Activated T-cell treated with anti-CD3 and anti-CD28 coated beads, Interleukin-2, amount 50 U/mL, for 4 hours (primary cell): Measurements from ENCODE around the gene ARRDC5. TPM values are rescaled to one million over a fixed set of nuclear protein-coding genes. Genes with fewer than 3 reads are reported as not detected.

Experiments
- ATAC-seq, 2 donors: fragments of 200-7000 bp; cut with Tn5 transposase; one replicate each; pipeline ENCODE4 v1.10.0; 2021
- DNase-seq: peaks from one replicate; pipeline ENCODE4 v3.0.0-alpha.2; 2020
- H3K27me3 Mint-ChIP-seq: one replicate; pipeline ENCODE4 v1.8.0; 2021; ENCODE audit warnings: low read depth, mixed read lengths
- H3K36me3 Mint-ChIP-seq: one replicate; pipeline ENCODE4 v1.8.0; 2022; ENCODE audit warnings: mixed read lengths; ENCODE audit not compliant: insufficient read depth
- H3K4me1 Mint-ChIP-seq: one replicate; pipeline ENCODE4 v1.8.0; 2021; ENCODE audit warnings: low read depth, mixed read lengths
- H3K4me3 Mint-ChIP-seq: one replicate; pipeline ENCODE4 v1.8.0; 2021; ENCODE audit warnings: mild to moderate bottlenecking, moderate library complexity, mixed read lengths
- H3K9me3 Mint-ChIP-seq: one replicate; pipeline ENCODE4 v1.8.0; 2021; ENCODE audit warnings: mixed read lengths
- total RNA-seq, 3 donors: library from RNA; stranded (reverse); gene quantifications; one replicate each; pipeline ENCODE4 v1.2.1, GENCODE V29; 2021

The ARRDC5 gene
- total RNA-seq, 3 donors from 2014 or later: 0.32 to 0.41 TPM; not detected in 1

DNA sequence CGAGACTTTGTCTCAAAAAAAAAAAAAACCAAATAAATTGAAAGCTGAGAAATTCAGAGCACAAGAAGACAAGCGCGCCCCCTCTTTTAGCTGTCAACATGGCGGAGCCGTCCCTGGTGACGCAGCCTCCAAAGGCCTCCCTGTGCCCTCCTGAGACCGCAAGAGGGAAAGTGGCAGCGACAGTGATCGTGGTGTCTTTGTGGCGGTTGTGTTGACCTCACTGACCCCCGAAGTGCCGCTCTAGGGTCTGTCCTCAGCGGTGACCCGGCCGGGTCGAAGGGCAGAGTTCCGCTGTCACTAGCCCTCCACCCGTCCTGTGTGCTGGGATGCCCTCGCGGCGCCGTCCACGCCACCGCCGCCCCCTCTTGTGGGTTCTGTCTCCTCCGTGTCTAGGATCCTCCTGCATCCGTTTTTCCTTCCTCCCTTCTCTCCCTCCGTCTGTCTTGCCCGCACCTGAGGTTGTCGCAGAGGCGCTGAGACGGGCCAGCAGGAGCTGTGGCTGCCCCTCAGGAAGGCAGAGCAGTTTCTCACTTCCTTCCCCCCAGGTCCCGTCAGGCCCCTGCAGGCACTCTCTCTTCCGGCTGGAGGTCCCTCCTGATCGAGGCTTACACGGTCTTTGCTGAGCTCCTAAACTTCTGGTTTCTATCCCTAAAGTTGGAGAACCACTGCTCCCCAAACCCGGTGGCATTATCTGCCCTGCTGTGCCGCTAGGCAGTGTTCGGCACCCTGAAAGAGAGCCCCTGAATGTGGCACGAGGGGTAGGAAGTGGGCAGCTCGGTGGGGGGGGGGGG is 13.8 kb upstream of the ARRDC5 start:
- DNase-seq (peak; percentile 33), ATAC-seq (no peak)
- no peaks in the 10 kb centered on the region for H3K27me3 Mint-ChIP-seq
- H3K4me1 Mint-ChIP-seq: peaks cover 53% of the 10 kb centered on the region
- peaks cover 18% of the 10 kb centered on the region for H3K36me3 Mint-ChIP-seq
- no peaks in the 10 kb centered on the region for H3K9me3 Mint-ChIP-seq
- peak overlapping the region; percentile 95 for H3K4me3 Mint-ChIP-seq

DNA sequence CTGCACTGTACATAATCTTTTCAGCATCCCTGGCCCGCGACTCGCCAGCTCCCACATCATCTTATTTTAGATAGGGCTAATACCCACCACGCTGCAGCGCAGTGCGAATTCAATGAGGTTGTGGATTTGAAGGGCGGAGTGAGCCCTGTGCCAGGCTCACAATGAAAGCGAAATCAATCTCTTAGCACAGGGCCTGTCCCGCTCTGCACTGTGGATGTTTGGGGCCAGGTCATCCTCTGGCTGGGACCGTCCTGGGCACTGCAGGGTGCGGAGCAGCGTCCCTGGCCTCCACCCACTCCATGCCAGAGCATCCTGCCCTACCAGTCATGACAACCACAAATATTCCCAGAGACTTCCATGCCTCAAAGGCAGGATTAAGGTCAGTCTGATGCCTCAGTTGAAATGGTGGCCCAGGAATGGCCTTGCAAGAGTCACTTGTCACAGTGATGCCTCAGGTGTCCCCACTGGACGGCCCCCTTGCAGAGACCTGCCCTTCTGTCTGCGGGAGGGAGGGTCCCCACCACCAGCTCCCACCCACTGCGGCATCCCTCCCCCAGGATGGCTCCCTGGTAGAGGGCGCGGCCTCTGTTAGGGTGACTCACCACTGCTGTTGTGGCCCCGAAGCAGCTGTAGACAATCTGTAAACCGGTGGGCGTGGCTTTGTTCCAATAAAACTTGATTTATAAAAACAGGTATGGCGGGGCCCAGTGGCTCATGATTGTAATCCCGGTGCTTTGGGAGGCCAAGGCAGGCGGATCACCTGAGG is 12.2 kb upstream of the ARRDC5 start:
- peak; percentile 67 to 70 for ATAC-seq
- Mint-ChIP-seq H3K4me1 (peaks cover 64% of the 10 kb centered on the region), H3K36me3 (peaks cover 15% of the 10 kb centered on the region)

DNA sequence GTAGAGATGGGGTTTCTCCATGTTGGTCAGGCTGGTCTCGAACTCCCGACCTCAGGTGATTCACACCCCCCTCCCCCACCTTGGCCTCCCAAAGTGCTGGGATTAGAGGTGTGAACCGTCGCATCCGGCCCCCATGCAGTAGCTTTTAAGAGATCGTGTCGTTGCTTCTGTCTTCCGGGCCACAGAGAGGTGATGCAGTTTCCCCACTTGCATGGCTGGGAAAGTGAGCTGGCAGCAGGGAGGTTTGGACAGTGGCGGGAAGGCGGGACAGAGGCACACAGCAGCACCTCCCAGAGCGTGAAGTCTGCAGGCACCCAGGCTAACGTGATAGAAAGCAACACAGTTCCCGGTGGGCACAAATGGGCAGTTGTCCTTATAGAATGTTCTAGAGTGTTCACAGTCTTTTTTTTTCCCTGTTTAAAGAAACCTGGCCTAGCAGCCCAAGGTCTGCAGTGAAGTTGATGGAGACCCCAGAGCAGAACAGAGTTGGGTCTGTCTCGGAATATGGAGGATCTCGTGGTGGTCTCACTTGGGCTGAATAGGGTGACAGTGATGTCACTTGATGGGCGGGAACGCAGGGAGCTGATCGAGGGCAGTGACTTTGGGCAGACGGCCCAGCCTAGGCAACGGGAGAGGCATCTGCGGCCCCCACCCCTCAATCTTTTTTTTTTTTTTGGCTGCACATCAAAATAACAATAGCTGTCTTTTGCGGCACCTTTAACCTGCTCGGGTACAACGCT is 11.5 kb upstream of the ARRDC5 start:
- H3K9me3 Mint-ChIP-seq: no peaks in the 10 kb centered on the region
- H3K27me3 Mint-ChIP-seq: no peaks in the 10 kb centered on the region
- peak overlapping the region; percentile 95 for H3K4me3 Mint-ChIP-seq
- peak; percentile 20 for DNase-seq
- peaks cover 15% of the 10 kb centered on the region for H3K36me3 Mint-ChIP-seq
- ATAC-seq: no peak
- H3K4me1 Mint-ChIP-seq: peaks cover 64% of the 10 kb centered on the region

More for the DNA sequence above, 12.2 kb upstream of the ARRDC5 start:
- peak; percentile 74 for DNase-seq
- H3K4me3 Mint-ChIP-seq: peak overlapping the region; percentile 95
- no peaks in the 10 kb centered on the region for H3K9me3 Mint-ChIP-seq
- no peaks in the 10 kb centered on the region for H3K27me3 Mint-ChIP-seq

DNA sequence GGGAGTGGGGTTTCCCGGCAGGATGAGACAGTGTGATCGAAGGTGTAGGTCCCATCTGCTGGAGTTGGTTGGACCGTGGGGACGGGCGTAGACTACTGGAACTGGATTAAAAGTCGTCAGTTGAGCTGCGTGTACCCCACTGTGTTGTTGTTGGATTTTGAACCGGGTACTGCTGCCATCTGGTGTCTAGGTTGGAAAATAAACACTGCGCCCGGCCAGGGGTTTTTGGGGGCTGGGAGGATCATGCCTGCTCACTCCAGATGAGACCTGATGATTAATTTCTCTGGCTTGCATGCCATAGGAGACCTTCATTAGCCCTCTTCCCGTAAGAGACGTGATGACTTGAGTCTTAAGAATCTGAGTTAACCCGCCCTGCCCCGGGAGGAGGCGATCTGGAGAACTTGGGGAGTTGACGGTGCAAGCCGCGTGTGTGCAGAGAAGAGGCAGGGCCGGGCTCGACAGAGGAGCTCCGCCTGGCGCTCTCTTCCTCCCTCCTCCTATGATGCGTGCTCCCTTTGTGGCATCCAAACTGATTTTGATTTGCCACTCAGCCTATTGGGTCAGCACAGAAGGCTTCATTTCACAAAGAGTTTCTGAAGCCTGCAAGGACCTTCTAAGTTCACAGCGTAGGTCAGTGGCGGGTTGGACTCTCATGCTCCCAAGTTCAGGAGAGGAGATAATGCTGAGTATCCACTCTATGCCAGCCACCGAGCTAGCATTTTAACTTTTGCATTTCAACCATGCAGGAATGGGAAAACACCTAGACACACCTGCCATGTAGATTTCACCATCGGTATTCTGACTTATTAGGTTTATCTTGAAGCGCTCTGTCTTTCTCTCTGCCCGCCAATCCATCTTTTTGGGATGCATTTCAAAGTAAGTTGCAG is 9.3 kb upstream of the ARRDC5 start:
- peaks cover 14% of the 10 kb centered on the region for H3K36me3 Mint-ChIP-seq
- peak overlapping the region; percentile 82 for H3K4me3 Mint-ChIP-seq
- ATAC-seq (peak; percentile 17 to 39), DNase-seq (peak; percentile 64)
- H3K27me3 Mint-ChIP-seq: no peaks in the 10 kb centered on the region
- no peaks in the 10 kb centered on the region for H3K9me3 Mint-ChIP-seq
- peaks cover 72% of the 10 kb centered on the region for H3K4me1 Mint-ChIP-seq

DNA sequence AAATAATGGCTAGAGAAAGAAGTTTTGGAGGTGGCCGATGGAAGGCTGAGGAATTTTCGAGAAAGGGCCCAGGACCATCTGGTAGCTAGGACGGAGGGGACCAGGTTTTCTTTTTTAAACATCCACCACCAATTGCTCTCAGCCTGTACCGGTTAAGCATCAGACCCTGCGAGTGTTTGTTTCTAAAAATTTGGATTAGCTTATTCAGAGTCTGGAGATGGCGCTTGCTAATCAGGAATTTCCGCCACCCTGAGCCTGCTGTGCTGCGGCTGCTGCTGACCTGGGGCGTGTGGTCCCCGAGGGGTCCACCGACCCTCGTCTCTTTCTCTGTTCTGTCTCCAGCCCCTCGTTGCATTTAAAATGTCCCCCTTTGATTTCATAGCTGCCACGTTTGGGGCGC is 8.6 kb upstream of the ARRDC5 start:
- Mint-ChIP-seq H3K4me1 (peaks cover 68% of the 10 kb centered on the region), H3K27me3 (no peaks in the 10 kb centered on the region), H3K36me3 (peaks cover 12% of the 10 kb centered on the region), H3K9me3 (no peaks in the 10 kb centered on the region), H3K4me3 (peak overlapping the region; percentile 82)
- DNase-seq (no peak), ATAC-seq (no peak)

DNA sequence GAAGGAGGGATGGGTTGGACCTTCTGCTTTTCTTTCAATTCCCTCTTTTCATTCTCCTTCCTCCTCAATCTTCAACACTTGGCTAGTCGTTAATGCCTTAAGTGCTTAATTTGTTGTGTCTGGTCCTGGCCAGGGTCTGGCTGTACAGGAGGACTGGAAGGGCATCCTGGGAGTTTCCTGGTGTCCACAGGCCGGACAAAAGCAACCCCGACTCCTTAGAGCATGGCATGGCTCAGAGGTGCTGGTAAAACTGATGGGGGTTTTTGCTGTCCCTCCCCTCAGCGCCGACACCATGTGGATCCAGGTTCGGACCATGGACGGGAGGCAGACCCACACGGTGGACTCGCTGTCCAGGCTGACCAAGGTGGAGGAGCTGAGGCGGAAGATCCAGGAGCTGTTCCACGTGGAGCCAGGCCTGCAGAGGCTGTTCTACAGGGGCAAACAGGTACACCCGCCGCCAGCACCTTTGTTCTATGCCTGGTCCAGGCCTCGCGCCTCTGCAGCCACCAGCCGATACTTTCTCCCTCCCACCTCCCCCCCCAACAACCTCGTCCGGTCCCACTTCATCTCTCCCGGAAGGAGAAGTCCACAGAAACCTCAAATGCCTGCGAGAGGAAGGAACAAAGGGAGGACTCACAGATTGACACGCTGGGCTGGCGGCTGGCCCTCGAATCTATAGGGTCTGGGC is 8.0 kb upstream of the ARRDC5 start:
- H3K9me3 Mint-ChIP-seq: no peaks in the 10 kb centered on the region
- DNase-seq: no peak
- H3K27me3 Mint-ChIP-seq: no peaks in the 10 kb centered on the region
- H3K36me3 Mint-ChIP-seq: peaks cover 12% of the 10 kb centered on the region
- peak overlapping the region; percentile 82 for H3K4me3 Mint-ChIP-seq
- H3K4me1 Mint-ChIP-seq: peaks cover 64% of the 10 kb centered on the region
- no peak for ATAC-seq

DNA sequence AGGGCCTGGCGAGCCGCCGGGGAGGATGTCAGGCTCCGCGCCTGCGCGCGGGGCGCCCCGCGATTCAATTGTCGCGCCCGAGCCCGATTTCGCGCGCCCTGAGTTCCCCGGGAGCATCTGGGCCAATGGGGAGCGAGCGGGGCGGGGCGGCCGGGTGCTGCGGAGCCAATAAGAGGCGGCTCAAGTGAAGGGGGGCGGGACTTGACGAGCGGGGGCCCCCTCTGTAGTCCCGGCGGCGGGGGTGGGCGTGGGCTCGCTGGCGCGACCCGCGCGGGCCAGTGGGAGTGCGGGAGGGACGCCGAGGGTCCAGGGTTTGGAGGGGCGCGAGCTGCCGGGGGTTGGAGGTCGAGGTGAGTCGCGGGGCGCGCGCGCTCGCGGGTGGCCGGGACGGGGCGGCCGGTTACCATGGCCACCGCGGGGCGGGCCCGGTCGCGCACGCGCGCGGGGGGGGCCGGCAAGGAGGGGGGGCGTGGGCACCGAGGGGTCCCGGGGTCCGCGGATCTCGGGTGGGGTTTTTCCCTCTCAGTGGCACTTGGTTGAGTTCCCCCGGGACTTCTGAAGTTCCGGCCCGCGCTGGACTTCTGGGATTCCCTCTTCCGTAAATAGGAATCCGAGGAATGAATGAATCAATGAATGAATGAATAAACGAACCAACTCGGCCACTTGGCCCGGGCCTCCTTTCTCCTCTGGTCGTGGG is 7.3 kb upstream of the ARRDC5 start:
- Mint-ChIP-seq H3K9me3 (no peaks in the 10 kb centered on the region), H3K36me3 (peaks cover 12% of the 10 kb centered on the region), H3K27me3 (no peaks in the 10 kb centered on the region), H3K4me1 (peaks cover 57% of the 10 kb centered on the region), H3K4me3 (peak overlapping the region; percentile 82)
- ATAC-seq (peak; percentile 73 to 79), DNase-seq (peak; percentile 90)

DNA sequence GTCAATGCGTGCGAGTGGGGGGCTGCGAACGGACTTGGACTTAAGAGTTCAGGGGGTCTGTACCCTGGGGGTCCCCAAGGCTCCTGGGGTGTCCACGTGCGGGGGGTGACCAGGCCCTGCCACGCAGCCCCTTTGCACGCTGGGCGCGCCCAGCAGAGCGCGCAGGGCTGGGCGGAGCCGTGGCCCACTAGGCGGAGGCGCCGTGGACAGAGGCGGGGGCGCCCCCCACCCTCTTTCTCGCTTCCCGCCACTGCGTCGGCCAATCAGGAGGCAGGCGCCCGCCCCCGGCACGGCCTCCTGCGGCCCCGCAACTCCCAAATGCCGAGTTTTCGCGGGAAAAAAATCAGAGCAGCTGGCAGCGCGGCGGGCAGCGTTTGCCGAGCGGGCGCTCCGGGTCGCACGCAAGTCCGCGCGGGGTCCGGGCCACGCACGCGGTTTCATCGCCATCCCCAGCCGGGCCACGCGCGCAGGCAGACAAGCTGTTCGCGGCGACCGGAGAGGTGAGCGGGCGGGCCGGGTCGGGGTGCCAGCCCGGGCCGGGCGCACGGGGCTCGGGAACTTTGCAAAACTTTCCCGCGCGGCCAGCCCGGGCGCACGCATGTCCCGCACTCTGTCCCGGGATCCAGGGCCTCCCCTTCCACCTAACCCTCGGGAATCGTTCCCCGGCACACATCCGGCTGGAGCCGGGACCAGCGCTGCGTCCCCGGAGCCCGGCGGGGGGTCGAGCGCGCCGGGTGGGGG is 6.6 kb upstream of the ARRDC5 start, which contains the start of gene UHRF1:
Gene UHRF1, plus strand, starts transcription at position 346 of the 741 bp plus-strand sequence. CDS start 1,385 bp downstream, outside the sequence.
- H3K27me3 Mint-ChIP-seq: no peaks in the 10 kb centered on the region
- H3K4me1 Mint-ChIP-seq: peaks cover 50% of the 10 kb centered on the region
- ATAC-seq (peak; percentile 54 to 62), DNase-seq (no peak)
- H3K36me3 Mint-ChIP-seq: peaks cover 7% of the 10 kb centered on the region
- H3K9me3 Mint-ChIP-seq: no peaks in the 10 kb centered on the region
- peak within 1 kb of the TSS; percentile 82 for H3K4me3 Mint-ChIP-seq

DNA sequence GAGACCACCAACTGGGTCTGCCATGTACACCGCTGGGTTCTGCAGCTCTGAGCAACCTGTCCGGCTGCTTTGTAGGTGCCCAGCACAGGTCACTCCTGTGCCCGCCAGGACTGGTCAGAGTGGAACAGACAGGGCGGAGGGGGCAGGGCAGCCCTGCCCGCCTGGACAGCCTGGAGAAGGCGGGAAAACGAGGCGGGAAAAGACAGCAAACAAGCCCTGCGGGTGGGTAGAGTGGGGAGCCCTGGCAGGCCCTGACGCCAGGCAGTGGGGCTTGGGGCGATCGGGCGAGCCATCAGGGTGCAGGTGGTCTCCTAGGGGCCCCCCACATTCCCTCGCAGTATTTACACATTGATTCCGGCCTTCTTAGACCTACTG is 6.1 kb upstream of the ARRDC5 start:
- no peaks in the 10 kb centered on the region for H3K9me3 Mint-ChIP-seq
- peak overlapping the region; percentile 46 for H3K4me3 Mint-ChIP-seq
- ATAC-seq (no peak), DNase-seq (no peak)
- peaks cover 3% of the 10 kb centered on the region for H3K36me3 Mint-ChIP-seq
- H3K4me1 Mint-ChIP-seq: peaks cover 44% of the 10 kb centered on the region
- H3K27me3 Mint-ChIP-seq: no peaks in the 10 kb centered on the region

DNA sequence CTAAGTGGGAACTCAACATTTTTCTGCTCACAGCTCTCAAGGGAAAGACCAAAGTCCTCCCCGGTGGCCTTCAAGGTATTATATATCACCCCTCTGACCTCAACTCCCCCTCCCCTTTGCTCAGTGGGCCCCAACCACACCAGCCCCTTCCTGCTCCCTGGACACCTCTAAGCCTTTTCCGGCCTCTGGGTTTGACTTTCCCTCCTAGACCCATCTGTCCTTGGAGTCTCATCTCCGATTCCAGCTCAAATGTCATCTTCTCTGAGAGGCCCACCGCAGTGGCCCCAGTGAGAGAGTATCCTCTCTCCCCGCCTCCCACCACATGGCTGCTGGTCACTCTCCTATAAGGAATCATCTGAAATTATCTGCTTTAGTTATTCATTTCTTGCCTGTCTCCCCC is 5.7 kb upstream of the ARRDC5 start:
- peaks cover 3% of the 10 kb centered on the region for H3K36me3 Mint-ChIP-seq
- peaks cover 40% of the 10 kb centered on the region for H3K4me1 Mint-ChIP-seq
- ATAC-seq: no peak
- no peaks in the 10 kb centered on the region for H3K9me3 Mint-ChIP-seq
- no peaks in the 10 kb centered on the region for H3K27me3 Mint-ChIP-seq
- H3K4me3 Mint-ChIP-seq: peak overlapping the region; percentile 46
- DNase-seq: no peak

DNA sequence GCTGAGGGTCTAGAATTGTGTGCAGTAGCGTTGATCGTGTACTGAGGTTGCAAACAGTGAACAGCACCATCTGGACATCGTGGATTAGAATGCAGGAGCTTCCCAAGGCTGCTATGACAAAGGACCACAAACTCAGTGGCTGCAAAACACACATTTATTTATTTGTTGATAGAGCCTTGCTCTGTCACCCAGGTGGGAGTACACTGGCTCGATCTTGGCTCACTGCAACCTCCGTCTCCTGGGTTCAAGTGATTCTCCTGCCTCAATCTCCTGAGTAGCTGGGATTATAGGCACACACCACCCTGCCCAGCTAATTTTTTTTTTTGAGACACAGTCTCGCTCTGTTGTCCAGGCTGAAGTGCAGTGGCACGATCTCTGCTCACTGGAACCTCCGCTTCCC is 4.3 kb upstream of the ARRDC5 start:
- Mint-ChIP-seq H3K27me3 (no peaks in the 10 kb centered on the region), H3K4me1 (peaks cover 26% of the 10 kb centered on the region), H3K4me3 (no peak overlapping the region), H3K36me3 (no peaks in the 10 kb centered on the region), H3K9me3 (no peaks in the 10 kb centered on the region)
- DNase-seq (no peak), ATAC-seq (no peak)

DNA sequence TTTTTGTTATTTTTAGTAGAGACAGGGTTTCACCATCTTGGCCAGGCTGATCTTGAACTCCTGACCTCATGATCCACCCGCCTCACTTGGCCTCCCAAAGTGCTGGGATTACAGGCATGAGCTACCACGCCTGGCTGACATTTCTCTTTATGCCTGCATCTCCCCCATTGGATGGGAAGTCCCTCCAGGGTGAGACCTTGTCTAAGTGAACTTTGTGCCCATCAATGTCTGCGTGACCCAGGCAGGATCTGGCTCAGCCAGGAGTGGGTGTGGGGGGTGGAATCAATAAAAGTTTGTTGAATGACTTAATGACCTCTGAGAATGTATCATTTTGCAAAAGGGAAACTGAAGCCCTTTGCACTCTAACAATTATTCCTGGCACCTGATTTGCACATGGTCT is 1.8 kb upstream of the ARRDC5 start:
- no peak overlapping the region for H3K4me3 Mint-ChIP-seq
- H3K4me1 Mint-ChIP-seq: peaks cover 9% of the 10 kb centered on the region
- ATAC-seq: no peak
- no peaks in the 10 kb centered on the region for H3K27me3 Mint-ChIP-seq
- no peak for DNase-seq
- H3K9me3 Mint-ChIP-seq: no peaks in the 10 kb centered on the region
- H3K36me3 Mint-ChIP-seq: peaks cover 1% of the 10 kb centered on the region
